Activated CD8-positive, alpha-beta memory T cell treated with anti-CD3 and anti-CD28 coated beads for 1 hour (primary cell): ENCODE measurements around the gene RRAS2.

Experiments used
- DNase-seq, 2 donors: peaks; one replicate each; pipeline ENCODE4 v3.0.0-alpha.2; 2020; ENCODE audit warnings: low read depth in 1 of 2; ENCODE audit errors: extremely low read depth in 1 of 2

The RRAS2 gene

GRCh38 chr11:14340721-14341120, 18.3 kb downstream of the RRAS2 start:
- no peak for DNase-seq

GRCh38 chr11:14339356-14339755, 19.6 kb downstream of the RRAS2 start:
- DNase-seq = no peak

- no peak for DNase-seq
Measured at GRCh38 chr11:14336507-14337503, 22.2 kb downstream of the RRAS2 start.

- no peak for DNase-seq
Measured at GRCh38 chr11:14335712-14336111, 23.3 kb downstream of the RRAS2 start.

- DNase-seq = no peak
Measured at GRCh38 chr11:14334893-14335292, 24.1 kb downstream of the RRAS2 start.

- no peak for DNase-seq
Measured at GRCh38 chr11:14334192-14334591, 24.8 kb downstream of the RRAS2 start.

GRCh38 chr11:14331476-14332136, 27.4 kb downstream of the RRAS2 start:
- DNase-seq = no peak

- DNase-seq = no peak
Measured at GRCh38 chr11:14330881-14331280, 28.1 kb downstream of the RRAS2 start.

GRCh38 chr11:14329702-14330101, 29.3 kb downstream of the RRAS2 start:
- DNase-seq = no peak

- no peak for DNase-seq
Measured at GRCh38 chr11:14327116-14327515, 31.9 kb downstream of the RRAS2 start.

GRCh38 chr11:14323118-14323676, 35.8 kb downstream of the RRAS2 start:
- no peak for DNase-seq

- no peak for DNase-seq
Measured at GRCh38 chr11:14322510-14322909, 36.5 kb downstream of the RRAS2 start.

- DNase-seq = no peak
Measured at GRCh38 chr11:14320020-14320419, 39.0 kb downstream of the RRAS2 start.

GRCh38 chr11:14318581-14318981, 40.4 kb downstream of the RRAS2 start:
- DNase-seq = no peak

GRCh38 chr11:14317659-14318325, 41.2 kb downstream of the RRAS2 start:
- DNase-seq = no peak

GRCh38 chr11:14315130-14315529, 43.9 kb downstream of the RRAS2 start:
- no peak for DNase-seq

- no peak for DNase-seq
Measured at GRCh38 chr11:14314127-14314526, 44.9 kb downstream of the RRAS2 start.

- DNase-seq = no peak
Measured at GRCh38 chr11:14312736-14313438, 46.1 kb downstream of the RRAS2 start.

GRCh38 chr11:14310679-14311078, 48.3 kb downstream of the RRAS2 start:
- DNase-seq = no peak

- DNase-seq = no peak
Measured at GRCh38 chr11:14309425-14310192, 49.4 kb downstream of the RRAS2 start.
